GM10248 (cell line): ENCODE data around the gene CDK5RAP2.

Experiments used
- CTCF ChIA-PET: fragments of 300-600 bp; sonication (Branson Sonifier 250); formaldehyde crosslinking; extraction: SDS; loops from one replicate; lab custom pipeline; 2021; ENCODE audit warnings: antibody characterized with exemption; lab: Yijun Ruan, JAX
- POLR2A ChIA-PET: fragments of 350-650 bp; sonication (Branson Sonifier 250); formaldehyde crosslinking; extraction: SDS; loops from one replicate; lab custom pipeline; 2020; ENCODE audit warnings: antibody characterized with exemption; lab: Yijun Ruan, JAX
- DNase-seq: peaks from one replicate; pipeline ENCODE4 v3.0.0; 2012; ENCODE audit errors: extremely low spot score
- CTCF ChIP-seq: IDR thresholded peaks from 2 replicates; pipeline ENCODE4 v1.5.1; 2012; ENCODE audit warnings: mild to moderate bottlenecking, low read depth; ENCODE audit errors: extremely low read depth, missing control alignments, control extremely low read depth

CDK5RAP2 gene

DNA sequence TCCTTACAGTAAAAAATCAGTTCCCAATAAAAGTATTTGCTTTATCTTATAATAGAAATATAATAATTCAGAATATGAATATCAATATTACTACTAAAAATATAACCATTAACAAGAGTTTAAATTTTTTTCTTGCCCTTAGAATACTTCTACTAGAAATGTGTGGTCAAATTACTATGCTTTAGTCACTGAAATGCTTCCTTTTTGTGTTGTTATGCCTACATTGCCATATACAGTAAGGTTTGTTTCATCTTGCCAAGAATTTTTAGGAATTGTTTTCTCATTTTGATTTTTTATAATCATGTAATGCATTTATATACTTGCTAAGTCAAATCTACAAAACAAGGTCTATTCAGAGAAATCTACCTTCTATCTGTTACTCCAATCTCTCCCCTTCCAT lies 181.7 kb downstream of the CDK5RAP2 start:
- no peak for DNase-seq
- no peak for TF ChIP-seq CTCF
- POLR2A ChIA-PET: no interaction called here
- CTCF ChIA-PET: no interaction called here

DNA sequence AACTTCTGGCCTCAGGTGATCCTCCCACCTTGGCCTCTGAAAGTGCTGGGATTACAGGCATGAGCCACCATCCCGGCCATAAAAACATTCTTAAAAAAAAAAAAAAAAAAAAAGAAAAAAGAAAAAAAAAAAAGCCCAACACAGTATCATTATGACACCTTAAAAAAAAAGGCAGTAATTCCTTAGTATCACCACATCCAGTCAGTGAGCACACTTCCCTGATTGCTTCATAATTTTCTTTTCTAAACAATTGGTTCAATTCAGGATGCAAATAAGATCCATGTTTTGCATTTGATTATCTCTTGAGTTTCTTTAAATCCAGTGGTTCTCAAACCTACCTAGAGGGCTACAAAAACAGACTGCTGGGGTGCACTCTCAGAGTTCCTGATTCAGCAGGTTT lies 182.5 kb downstream of the CDK5RAP2 start:
- ChIA-PET POLR2A (no interaction called here), CTCF (no interaction called here)
- no peak for TF ChIP-seq CTCF
- no peak for DNase-seq

DNA sequence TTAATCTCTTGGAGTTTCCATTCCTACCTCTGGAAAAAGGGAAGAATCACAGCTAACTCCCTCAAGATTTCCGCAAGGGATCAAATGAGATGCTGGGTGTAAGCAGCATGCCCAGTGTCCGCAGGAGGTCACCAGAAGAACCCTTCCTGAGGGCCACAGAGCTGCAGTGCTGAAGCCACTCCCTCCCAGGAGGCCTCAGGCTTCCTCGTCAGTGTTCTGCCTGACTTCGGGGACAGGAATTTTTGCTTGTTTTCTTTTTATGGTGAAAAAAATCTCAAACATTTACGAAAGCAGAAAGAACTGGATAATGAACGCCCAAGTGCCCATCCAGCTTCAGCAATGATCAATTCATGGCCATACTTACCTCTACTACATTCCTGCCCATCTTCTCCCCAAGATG lies 183.0 kb downstream of the CDK5RAP2 start:
- no peak for TF ChIP-seq CTCF
- no peak for DNase-seq
- ChIA-PET CTCF (no interaction called here), POLR2A (no interaction called here)

DNA sequence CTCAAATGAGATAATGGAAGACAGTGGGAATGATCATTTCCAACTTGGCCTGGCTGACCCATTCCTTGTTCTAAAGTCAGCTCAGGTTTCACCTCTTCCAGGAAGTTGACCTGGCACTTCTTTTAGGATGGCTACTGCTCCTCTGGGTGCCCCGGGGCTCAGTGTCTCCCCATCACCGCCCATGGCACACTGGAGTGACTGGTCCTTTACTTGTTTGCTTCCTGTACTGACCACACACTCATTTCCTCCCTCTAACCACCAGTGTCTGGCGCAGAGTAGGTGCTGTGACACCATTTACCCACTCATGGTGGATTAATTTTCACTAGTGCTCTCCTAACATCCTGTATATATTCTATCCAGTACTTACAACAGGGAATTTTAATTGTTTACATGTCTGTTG lies 183.5 kb downstream of the CDK5RAP2 start:
- no peak for TF ChIP-seq CTCF
- ChIA-PET CTCF (interaction anchor here (1.8 kb wide), 1 partner anchor 41 kb away, joined by 3 read pairs; no protein-coding TSS in a partner anchor), POLR2A (no interaction called here)
- DNase-seq: no peak

- TF ChIP-seq CTCF: no peak
- no peak for DNase-seq
- POLR2A ChIA-PET: no interaction called here
- CTCF ChIA-PET: interaction anchor here (1.8 kb wide), 1 partner anchor 42 kb away, joined by 3 read pairs; no protein-coding TSS in a partner anchor
These were observed 184.6 kb downstream of the CDK5RAP2 start for GRCh38 chr9:120395376-120395775.

DNA sequence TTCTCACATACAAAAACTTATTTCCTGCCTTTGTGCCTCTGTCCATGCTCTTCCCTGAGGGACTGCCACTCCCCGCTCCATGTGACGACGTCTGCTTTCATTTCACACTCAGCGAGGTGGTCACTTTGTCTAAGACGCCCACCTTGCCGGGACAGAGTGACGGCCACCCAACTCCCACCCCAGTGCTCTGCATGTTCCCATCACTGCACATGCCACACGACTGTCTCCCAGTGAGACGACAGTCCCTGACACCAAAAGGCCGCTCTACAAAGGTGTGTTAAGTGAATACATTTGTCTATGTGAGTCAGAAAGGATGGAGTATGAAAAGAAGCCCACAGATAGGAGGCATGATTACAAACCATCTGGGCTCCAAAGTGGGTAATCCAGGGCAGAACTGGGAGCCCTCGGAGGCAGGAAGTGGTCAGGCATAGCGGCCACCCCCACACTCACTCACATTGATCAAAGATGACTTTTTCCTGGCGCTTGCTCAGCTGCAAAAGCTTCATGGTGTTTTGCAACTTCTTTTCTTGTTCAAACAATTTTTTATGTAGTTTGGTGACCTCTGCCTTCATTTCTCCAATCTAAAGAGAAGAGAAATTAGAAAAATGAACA lies 185.8 kb downstream of the CDK5RAP2 start:
- TF ChIP-seq CTCF: no peak
- CTCF ChIA-PET: interaction anchor here (1.8 kb wide), 1 partner anchor 44 kb away, joined by 3 read pairs; no protein-coding TSS in a partner anchor
- POLR2A ChIA-PET: no interaction called here
- no peak for DNase-seq
